H1 (cell line): ENCODE results near the gene ARHGEF38. TPM values are rescaled to one million over a fixed set of nuclear protein-coding genes. Genes with fewer than 3 reads are reported as not detected.

Experiments used
- CTCF ChIA-PET: fragments of 300-600 bp; sonication (Branson Sonifier 250); formaldehyde crosslinking; loops from one replicate; lab custom pipeline; 2021; ENCODE audit not compliant: partially characterized antibody; lab: Charles Lee
- POLR2A ChIA-PET: fragments of 300-600 bp; sonication (Branson Sonifier 250); formaldehyde crosslinking; loops from one replicate; lab custom pipeline; 2021; ENCODE audit warnings: inconsistent platforms; ENCODE audit not compliant: partially characterized antibody; lab: Charles Lee
- DNase-seq, 2 experiments: peaks; one replicate each; pipeline versions ENCODE4 v3.0.0 to v3.0.0-alpha.2; 2010 to 2022; ENCODE audit warnings: low spot score in 2 of 2, low read depth in 1 of 2, mixed read lengths in 1 of 2
- FAIRE-seq: peaks from 2 replicates; lab custom pipeline; 2011; peaks lifted over from hg19 to GRCh38; lab: Jason Lieb, UNC
- H2AFZ ChIP-seq: 2 replicates; pipeline ENCODE4 v1.8.1; 2012; ENCODE audit warnings: low read length, inconsistent platforms
- H2AK5ac ChIP-seq: 2 replicates; pipeline ENCODE4 v1.6.1; 2013; ENCODE audit warnings: low read depth, low read length
- H2BK120ac ChIP-seq: replicated peaks from 2 replicates; pipeline ENCODE3; 2013; ENCODE audit warnings: low read depth, low read length, inconsistent platforms
- H2BK12ac ChIP-seq: 2 replicates; pipeline ENCODE4 v1.6.1; 2013; ENCODE audit warnings: low read depth, low read length
- H2BK15ac ChIP-seq: 2 replicates; pipeline ENCODE4 v1.6.1; 2013; ENCODE audit warnings: low read length
- H2BK20ac ChIP-seq: 2 replicates; pipeline ENCODE4 v1.6.1; 2013; ENCODE audit warnings: low read length
- H2BK5ac ChIP-seq: 2 replicates; pipeline ENCODE4 v1.6.1; 2013; ENCODE audit warnings: low read depth, low read length
- H3K14ac ChIP-seq: 2 replicates; pipeline ENCODE4 v1.6.1; 2013; ENCODE audit warnings: inconsistent platforms; ENCODE audit not compliant: insufficient read length
- H3K18ac ChIP-seq: 2 replicates; pipeline ENCODE4 v1.6.1; 2013; ENCODE audit warnings: low read length; ENCODE audit errors: extremely low read depth
- H3K23ac ChIP-seq: 2 replicates; pipeline ENCODE4 v1.6.1; 2013; ENCODE audit warnings: inconsistent platforms; ENCODE audit not compliant: insufficient read length
- H3K23me2 ChIP-seq: 2 replicates; pipeline ENCODE4 v1.6.1; 2013; ENCODE audit warnings: low read depth, low read length
- H3K27ac ChIP-seq: 2 replicates; pipeline ENCODE4 v1.6.1; 2011; ENCODE audit warnings: low read depth, low read length, inconsistent platforms
- H3K27me3 ChIP-seq, 4 experiments: replicated peaks in 1 of 4; 1 replicate in 1 of 4; 2 replicates in 3 of 4; pipeline versions ENCODE4 v1.6.1 to v1.8.1; 2011 to 2013; ENCODE audit warnings: low read length in 3 of 4, mild to moderate bottlenecking in 3 of 4, inconsistent platforms in 2 of 4, mixed read lengths in 2 of 4, moderate library complexity in 1 of 4; ENCODE audit not compliant: control insufficient read depth in 3 of 4, insufficient read depth in 3 of 4; ENCODE audit errors: extremely low read depth in 1 of 4
- H3K36me3 ChIP-seq, 4 experiments: 2 replicates each; pipeline versions ENCODE4 v1.6.1 to v1.8.1; 2011 to 2013; ENCODE audit warnings: mild to moderate bottlenecking in 4 of 4, low read length in 3 of 4, moderate library complexity in 2 of 4, control low read depth in 1 of 4, inconsistent platforms in 1 of 4; ENCODE audit not compliant: insufficient read depth in 4 of 4, control insufficient read depth in 2 of 4
- H3K4ac ChIP-seq: replicated peaks from 2 replicates; pipeline ENCODE3; 2013; ENCODE audit warnings: low read length, low read depth, mixed read lengths, inconsistent platforms; ENCODE audit not compliant: insufficient read length
- H3K4me1 ChIP-seq, 4 experiments: replicated peaks in 1 of 4; 1 replicate in 1 of 4; 2 replicates in 3 of 4; pipeline versions ENCODE4 v1.6.1 to v1.8.1; 2011 to 2013; ENCODE audit warnings: low read length in 3 of 4, inconsistent platforms in 2 of 4, mixed read lengths in 1 of 4; ENCODE audit not compliant: insufficient read depth in 4 of 4, control insufficient read depth in 3 of 4
- H3K4me2 ChIP-seq, 2 experiments: 2 replicates each; pipeline versions ENCODE4 v1.6.1 to v1.8.1; 2011 to 2013; ENCODE audit warnings: low read depth in 2 of 2, low read length in 2 of 2, control low read depth in 1 of 2, inconsistent platforms in 1 of 2, mild to moderate bottlenecking in 1 of 2; ENCODE audit not compliant: insufficient read depth in 1 of 2
- H3K4me3 ChIP-seq, 4 experiments: fragments of 200-600, 300-600 bp in 1 of 4; sonication (generic), shearing (Covaris generic), sonication (Bioruptor Twin) in 1 of 4; 2 replicates each; pipeline versions ENCODE4 v1.5.1 to v1.8.1; 2011 to 2016; ENCODE audit warnings: low read length in 4 of 4, low read depth in 3 of 4, control low read depth in 2 of 4, inconsistent platforms in 2 of 4, mild to moderate bottlenecking in 2 of 4, mixed read lengths in 1 of 4, moderate library complexity in 1 of 4; ENCODE audit not compliant: insufficient read depth in 2 of 4; ENCODE audit errors: extremely low read depth in 1 of 4
- H3K56ac ChIP-seq: replicated peaks from 2 replicates; pipeline ENCODE3; 2013; ENCODE audit warnings: low read depth, mild to moderate bottlenecking, mixed read lengths, low read length, inconsistent platforms; ENCODE audit not compliant: insufficient read length
- H3K79me1 ChIP-seq: 2 replicates; pipeline ENCODE4 v1.6.1; 2013; ENCODE audit warnings: low read depth, low read length, control low read depth
- H3K79me2 ChIP-seq, 2 experiments: 2 replicates each; pipeline versions ENCODE4 v1.6.1 to v1.8.1; 2012 to 2013; ENCODE audit warnings: low read length in 2 of 2, mild to moderate bottlenecking in 2 of 2, inconsistent platforms in 1 of 2; ENCODE audit not compliant: insufficient read depth in 2 of 2, control insufficient read depth in 1 of 2
- H3K9ac ChIP-seq, 4 experiments: replicated peaks in 1 of 4; 1 replicate in 1 of 4; 2 replicates in 3 of 4; pipeline versions ENCODE4 v1.6.1 to v1.8.1; 2011 to 2013; ENCODE audit warnings: low read depth in 3 of 4, low read length in 3 of 4, control low read depth in 2 of 4, mild to moderate bottlenecking in 2 of 4, moderate library complexity in 2 of 4, inconsistent platforms in 1 of 4; ENCODE audit errors: extremely low read depth in 1 of 4
- H3K9me3 ChIP-seq, 2 experiments: 2 replicates each; pipeline versions ENCODE4 v1.6.1 to v1.8.1; 2012 to 2013; ENCODE audit warnings: mild to moderate bottlenecking in 2 of 2, moderate library complexity in 2 of 2, control low read depth in 1 of 2, inconsistent platforms in 1 of 2, low read depth in 1 of 2, low read length in 1 of 2, mixed read lengths in 1 of 2; ENCODE audit not compliant: insufficient read depth in 2 of 2
- H4K20me1 ChIP-seq, 2 experiments: replicated peaks in 1 of 2; 2 replicates each; pipeline versions ENCODE3 to v1.8.1; 2011 to 2013; ENCODE audit warnings: inconsistent platforms in 2 of 2, low read length in 2 of 2, mild to moderate bottlenecking in 1 of 2; ENCODE audit not compliant: insufficient read depth in 2 of 2, control insufficient read depth in 1 of 2
- H4K5ac ChIP-seq: 2 replicates; pipeline ENCODE4 v1.6.1; 2013; ENCODE audit warnings: low read length, low read depth, mixed read lengths, inconsistent platforms; ENCODE audit not compliant: insufficient read length
- H4K8ac ChIP-seq: 2 replicates; pipeline ENCODE4 v1.8.0; 2013; ENCODE audit warnings: mild to moderate bottlenecking, moderate library complexity, low read length, inconsistent platforms; ENCODE audit not compliant: insufficient read depth; ENCODE audit errors: extremely low read depth
- H4K91ac ChIP-seq: replicated peaks from 2 replicates; pipeline ENCODE3; 2013; ENCODE audit warnings: low read length, mixed read lengths, inconsistent platforms; ENCODE audit not compliant: insufficient read length
- BACH1 ChIP-seq: IDR thresholded peaks from 2 replicates; pipeline ENCODE4 v1.6.1; 2012; ENCODE audit warnings: low read length, improper control_type of control experiment
- GABPA ChIP-seq: IDR thresholded peaks from 2 replicates; pipeline ENCODE4 v1.6.1; 2011; ENCODE audit warnings: mild to moderate bottlenecking, low read length, moderate library complexity, borderline replicate concordance; ENCODE audit not compliant: insufficient read depth
- PHF8 ChIP-seq: fragments of 200-600 bp; sonication (generic); conservative IDR thresholded peaks from 2 replicates; pipeline ENCODE4 v1.7.1; 2012; ENCODE audit warnings: low read depth, mild to moderate bottlenecking, inconsistent platforms, low read length, moderate library complexity
- TBP ChIP-seq: IDR thresholded peaks from 2 replicates; pipeline ENCODE4 v1.6.1; 2011; ENCODE audit warnings: low read depth, low read length, improper control_type of control experiment
- TCF12 ChIP-seq: IDR thresholded peaks from 2 replicates; pipeline ENCODE4 v1.6.1; 2011; ENCODE audit warnings: low read depth, mild to moderate bottlenecking, low read length
- TEAD4 ChIP-seq: IDR thresholded peaks from 2 replicates; pipeline ENCODE4 v1.6.1; 2012; ENCODE audit warnings: low read depth, low read length, inconsistent platforms, mixed read lengths
- USF2 ChIP-seq: IDR thresholded peaks from 2 replicates; pipeline ENCODE4 v1.6.1; 2011; ENCODE audit warnings: low read length, improper control_type of control experiment
- ZNF274 ChIP-seq: IDR thresholded peaks from 2 replicates; pipeline ENCODE4 v1.7.0; 2012; ENCODE audit warnings: low read length, borderline replicate concordance; ENCODE audit errors: extremely low read depth
- polyA plus RNA-seq, 7 experiments: library from polyadenylated mRNA; depleted of rRNA in 3 of 7; stranded (reverse) in 5 of 7; unstranded in 2 of 7; fragments of >200 nt in 5 of 7; fragments of 200-250 nt in 2 of 7; gene quantifications; 1 replicate in 5 of 7; 2 replicates in 1 of 7; 4 replicates in 1 of 7; pipeline versions ENCODE4 v1.2.1 to v1.2.3, GENCODE V29; 2011 to 2013; ENCODE audit warnings: missing spikeins in 2 of 7, mixed read lengths in 2 of 7
- total RNA-seq: library from RNA; stranded (reverse); fragmentation: NEBNext Ultra II Directional; extraction: Animal tissue kit (Norgen Biotek cat#: 25700); gene quantifications from 2 replicates; pipeline ENCODE4 v1.2.1, GENCODE V29; 2021

ARHGEF38 gene
- total and polyA plus RNA-seq, 2 of the 8 experiments (the other 6 are each of a cell fraction or from before 2014, with no cell fraction given): not detected

- no peak overlapping the region for H3K9ac ChIP-seq
- H3K79me2 ChIP-seq: no peaks in the 10 kb centered on the region
- no peaks in the 10 kb centered on the region for H3K9me3 ChIP-seq
- H3K4me1 ChIP-seq: no peaks in the 10 kb centered on the region
- no peak overlapping the region for H2AFZ ChIP-seq
- no peak overlapping the region for H4K5ac ChIP-seq
- DNase-seq (no peak), FAIRE-seq (no peak)
- H3K23ac ChIP-seq: no peak overlapping the region
- no peaks in the 10 kb centered on the region for H3K23me2 ChIP-seq
- H3K27ac ChIP-seq: no peak overlapping the region
- no peak for TF ChIP-seq TBP
- TF ChIP-seq PHF8: no peak
- no peak for TF ChIP-seq ZNF274
- no peak for TF ChIP-seq BACH1
- no peak for TF ChIP-seq GABPA
- no peak for TF ChIP-seq TEAD4
- no peak for TF ChIP-seq USF2
- no peak for TF ChIP-seq TCF12
- no peaks in the 10 kb centered on the region for H3K27me3 ChIP-seq
- H2AK5ac ChIP-seq: no peak overlapping the region
- no peak overlapping the region for H2BK5ac ChIP-seq
- H2BK15ac ChIP-seq: no peak overlapping the region
- no peak overlapping the region for H2BK120ac ChIP-seq
- no peak overlapping the region for H3K4me2 ChIP-seq
- ChIA-PET CTCF (interaction anchor here (1.1 to 3.4 kb wide), 3 partner anchors 9 to 185 kb away, joined by 3 to 18 read pairs (median 4); no protein-coding TSS in a partner anchor), POLR2A (no interaction called here)
- H3K56ac ChIP-seq: no peak overlapping the region
- H4K91ac ChIP-seq: no peak overlapping the region
- no peaks in the 10 kb centered on the region for H4K20me1 ChIP-seq
- H2BK12ac ChIP-seq: no peak overlapping the region
- no peak overlapping the region for H3K4ac ChIP-seq
- H4K8ac ChIP-seq: no peak overlapping the region
- no peaks in the 10 kb centered on the region for H3K79me1 ChIP-seq
- no peaks in the 10 kb centered on the region for H3K36me3 ChIP-seq
- H3K18ac ChIP-seq: no peak overlapping the region
- no peak overlapping the region for H3K4me3 ChIP-seq
- no peak overlapping the region for H2BK20ac ChIP-seq
- no peak overlapping the region for H3K14ac ChIP-seq
Observed at GRCh38 chr4:105657117-105657765, 104.8 kb downstream of the ARHGEF38 start.
